ENCODE results near the gene MTHFD1L. TPM values are rescaled to one million over a fixed set of nuclear protein-coding genes. Genes with fewer than 3 reads are reported as not detected.

MTHFD1L gene
- total RNA-seq, 2 donors from 2014 or later: 13.0 to 19.1 TPM

GRCh38 chr6:151093706-151094105, 228.2 kb downstream of the MTHFD1L start:
- intact Hi-C loops (cut with DNase I): no loop called here
- ATAC-seq (no peak), DNase-seq (no peak)
- H3K27ac ChIP-seq: no peak overlapping the region
- TF ChIP-seq CTCF (IDR thresholded peaks at IDR 0.05) (no peak), POLR2A (IDR thresholded peaks at IDR 0.05) (no peak)
- no peak overlapping the region for H3K4me3 ChIP-seq
- no peaks in the 10 kb centered on the region for H3K9me3 ChIP-seq
- H3K36me3 ChIP-seq (replicated peaks in 1 of 2; ENCODE audit: insufficient read depth in 1 of 2, low read depth in 2 of 2): no peaks in the 10 kb centered on the region
- WGBS, 2 donors: 93 to 98% methylated on average over 3 to 5 of the region's 5 CpGs
- no peaks in the 10 kb centered on the region for H3K4me1 ChIP-seq
- no peaks in the 10 kb centered on the region for H3K27me3 ChIP-seq

GRCh38 chr6:151095538-151096254, 230.2 kb downstream of the MTHFD1L start:
- Histone ChIP-seq H3K4me1 (no peaks in the 10 kb centered on the region), H3K9me3 (no peaks in the 10 kb centered on the region), H3K27ac (no peak overlapping the region), H3K4me3 (no peak overlapping the region), H3K36me3 (replicated peaks in 1 of 2; ENCODE audit: insufficient read depth in 1 of 2, low read depth in 2 of 2) (no peaks in the 10 kb centered on the region), H3K27me3 (no peaks in the 10 kb centered on the region)
- ATAC-seq: no peak
- DNase-seq: no peak
- intact Hi-C loops (cut with DNase I): no loop called here
- 86 to 96% methylated on average over 6 of the region's 6 CpGs for WGBS, 2 donors
- TF ChIP-seq POLR2A (IDR thresholded peaks at IDR 0.05) (no peak), CTCF (IDR thresholded peaks at IDR 0.05) (no peak)

- H3K9me3 ChIP-seq: no peaks in the 10 kb centered on the region
Observed at GRCh38 chr6:151096255-151096612, 230.7 kb downstream of the MTHFD1L start.

GRCh38 chr6:151096691-151097606, 231.4 kb downstream of the MTHFD1L start:
- Histone ChIP-seq H3K9me3 (no peaks in the 10 kb centered on the region), H3K27ac (no peak overlapping the region), H3K27me3 (no peaks in the 10 kb centered on the region), H3K4me1 (no peaks in the 10 kb centered on the region), H3K36me3 (replicated peaks in 1 of 2; ENCODE audit: insufficient read depth in 1 of 2, low read depth in 2 of 2) (no peaks in the 10 kb centered on the region), H3K4me3 (no peak overlapping the region)
- ATAC-seq (no peak), DNase-seq (no peak)
- TF ChIP-seq CTCF (IDR thresholded peaks at IDR 0.05): no peak
- TF ChIP-seq POLR2A (IDR thresholded peaks at IDR 0.05): no peak
- WGBS, 2 donors: 91 to 94% methylated on average over 8 of the region's 8 CpGs
- intact Hi-C loops (cut with DNase I): no loop called here

More at GRCh38 chr6:151096255-151096612, 230.7 kb downstream of the MTHFD1L start:
- no peak for DNase-seq
- Histone ChIP-seq H3K27me3 (no peaks in the 10 kb centered on the region), H3K36me3 (replicated peaks in 1 of 2; ENCODE audit: insufficient read depth in 1 of 2, low read depth in 2 of 2) (no peaks in the 10 kb centered on the region), H3K4me3 (no peak overlapping the region), H3K4me1 (no peaks in the 10 kb centered on the region), H3K27ac (no peak overlapping the region)
- no peak for ATAC-seq
- WGBS, 2 donors: 79 to 80% methylated on average over 4 of the region's 4 CpGs
- TF ChIP-seq CTCF (IDR thresholded peaks at IDR 0.05): no peak
- TF ChIP-seq POLR2A (IDR thresholded peaks at IDR 0.05): no peak
- intact Hi-C loops (cut with DNase I): no loop called here

Measured in body of pancreas (tissue), 4 donors.